ENCODE results near the gene ITSN2. TPM values are rescaled to one million over a fixed set of nuclear protein-coding genes. Genes with fewer than 3 reads are reported as not detected.
A peak's percentile ranks its signal among the peaks of the same experiment; 100 is the strongest.

The ITSN2 gene
- total RNA-seq, 1 donor from 2014 or later: 6.4 TPM

DNA sequence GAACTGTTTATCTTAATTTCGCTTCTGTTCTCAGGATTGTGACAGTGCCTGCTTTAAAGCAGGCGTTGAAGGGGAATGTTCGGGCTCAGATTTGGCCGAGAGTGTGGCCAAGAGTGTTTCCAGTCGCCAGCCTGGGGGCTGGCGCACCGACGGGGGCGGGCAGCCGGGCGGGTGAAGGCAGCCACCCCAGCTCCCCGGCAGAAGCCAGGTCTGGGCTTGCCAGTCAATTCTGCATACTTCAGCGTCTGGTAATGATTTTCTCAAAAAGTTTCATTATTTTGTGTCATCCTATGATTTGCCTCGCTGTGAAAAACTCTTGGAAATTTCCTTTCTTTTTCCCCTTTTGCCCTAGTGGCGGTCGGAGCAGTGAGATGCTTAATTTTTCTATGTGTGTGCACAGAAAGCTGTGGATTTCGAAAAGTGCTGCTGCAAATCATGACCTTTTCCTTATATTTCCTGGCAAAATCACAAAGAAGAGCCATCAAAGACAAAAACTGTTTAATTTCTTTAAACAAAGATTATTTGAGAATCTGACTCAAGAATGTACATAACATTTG, 184.6 kb downstream of the ITSN2 start:
- H3K4me1 Mint-ChIP-seq (ENCODE audit: low read depth, unreplicated experiment): no peaks in the 10 kb centered on the region
- H3K4me3 Mint-ChIP-seq (ENCODE audit: unreplicated experiment): no peak overlapping the region

DNA sequence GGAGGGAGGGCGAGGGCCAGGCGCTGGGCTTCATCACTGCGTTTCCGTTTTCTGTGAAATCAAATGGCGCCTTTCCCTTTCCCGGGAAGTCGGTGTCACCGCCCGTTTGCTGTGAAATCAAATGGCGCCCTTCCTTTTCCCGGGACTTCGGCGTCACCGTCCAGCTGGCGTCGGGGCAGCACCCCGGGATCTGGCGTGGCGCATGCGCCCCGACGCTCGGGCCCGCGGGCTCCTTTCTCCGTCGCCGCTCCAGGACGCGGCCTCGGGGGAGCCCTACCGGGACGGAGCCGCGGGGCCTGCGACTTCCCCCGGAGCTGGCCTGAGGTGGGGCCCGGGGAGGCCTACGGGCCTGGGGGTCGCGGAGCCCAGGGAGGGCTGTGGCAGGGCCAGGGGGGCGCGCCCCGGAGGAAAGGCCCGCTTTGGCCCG, 185.5 kb downstream of the ITSN2 start, which contains the start of gene FAM228A:
FAM228A (plus strand) TSS at position 203 of the 427 bp plus-strand sequence. CDS start 428 bp downstream, outside the sequence.
- no peak for DNase-seq
- TF ChIP-seq, protein P1, sequence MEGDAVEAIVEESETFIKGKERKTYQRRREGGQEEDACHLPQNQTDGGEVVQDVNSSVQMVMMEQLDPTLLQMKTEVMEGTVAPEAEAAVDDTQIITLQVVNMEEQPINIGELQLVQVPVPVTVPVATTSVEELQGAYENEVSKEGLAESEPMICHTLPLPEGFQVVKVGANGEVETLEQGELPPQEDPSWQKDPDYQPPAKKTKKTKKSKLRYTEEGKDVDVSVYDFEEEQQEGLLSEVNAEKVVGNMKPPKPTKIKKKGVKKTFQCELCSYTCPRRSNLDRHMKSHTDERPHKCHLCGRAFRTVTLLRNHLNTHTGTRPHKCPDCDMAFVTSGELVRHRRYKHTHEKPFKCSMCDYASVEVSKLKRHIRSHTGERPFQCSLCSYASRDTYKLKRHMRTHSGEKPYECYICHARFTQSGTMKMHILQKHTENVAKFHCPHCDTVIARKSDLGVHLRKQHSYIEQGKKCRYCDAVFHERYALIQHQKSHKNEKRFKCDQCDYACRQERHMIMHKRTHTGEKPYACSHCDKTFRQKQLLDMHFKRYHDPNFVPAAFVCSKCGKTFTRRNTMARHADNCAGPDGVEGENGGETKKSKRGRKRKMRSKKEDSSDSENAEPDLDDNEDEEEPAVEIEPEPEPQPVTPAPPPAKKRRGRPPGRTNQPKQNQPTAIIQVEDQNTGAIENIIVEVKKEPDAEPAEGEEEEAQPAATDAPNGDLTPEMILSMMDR (IDR thresholded peaks at IDR 0.05; ENCODE audit: partially characterized antibody, unreplicated experiment): no peak
- Mint-ChIP-seq H3K27me3 (ENCODE audit: unreplicated experiment) (peaks cover 2% of the 10 kb centered on the region), H3K9me3 (ENCODE audit: unreplicated experiment) (no peaks in the 10 kb centered on the region), H3K4me3 (ENCODE audit: unreplicated experiment) (no peak within 1 kb of the TSS), H3K36me3 (ENCODE audit: unreplicated experiment) (peaks cover 4% of the 10 kb centered on the region), H3K27ac (ENCODE audit: unreplicated experiment) (no peak within 1 kb of the TSS), H3K4me1 (ENCODE audit: low read depth, unreplicated experiment) (no peaks in the 10 kb centered on the region)

More for the DNA sequence above, 184.6 kb downstream of the ITSN2 start:
- Mint-ChIP-seq H3K27me3 (ENCODE audit: unreplicated experiment) (peaks cover 2% of the 10 kb centered on the region), H3K36me3 (ENCODE audit: unreplicated experiment) (peaks cover 4% of the 10 kb centered on the region), H3K27ac (ENCODE audit: unreplicated experiment) (no peak overlapping the region), H3K9me3 (ENCODE audit: unreplicated experiment) (no peaks in the 10 kb centered on the region)
- TF ChIP-seq, protein P1 (IDR thresholded peaks at IDR 0.05; ENCODE audit: partially characterized antibody, unreplicated experiment): peak; percentile 7
- DNase-seq: no peak

DNA sequence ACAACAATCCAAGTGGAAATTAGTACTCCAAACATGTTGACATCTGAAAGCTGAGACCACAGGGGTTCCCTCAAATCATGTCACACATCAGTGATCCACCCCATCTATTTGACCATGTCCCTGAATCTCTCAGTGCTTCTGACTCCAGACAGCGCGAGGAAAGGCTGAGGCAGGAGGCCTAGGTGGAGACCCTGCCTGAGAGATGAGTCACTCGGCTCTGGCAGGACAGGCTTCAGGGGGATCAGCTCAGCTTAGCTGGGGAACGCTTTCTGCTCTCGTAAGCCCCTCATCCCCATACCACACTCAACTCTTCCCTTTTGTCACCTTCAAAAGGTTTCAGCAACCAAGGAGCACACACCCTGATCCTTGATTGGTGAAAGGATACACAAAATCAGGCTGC, 191.3 kb downstream of the ITSN2 start:
- Mint-ChIP-seq H3K27ac (ENCODE audit: unreplicated experiment) (no peak overlapping the region), H3K4me3 (ENCODE audit: unreplicated experiment) (no peak overlapping the region), H3K9me3 (ENCODE audit: unreplicated experiment) (no peaks in the 10 kb centered on the region), H3K4me1 (ENCODE audit: low read depth, unreplicated experiment) (peaks cover 4% of the 10 kb centered on the region), H3K27me3 (ENCODE audit: unreplicated experiment) (peaks cover 2% of the 10 kb centered on the region), H3K36me3 (ENCODE audit: unreplicated experiment) (peaks cover 10% of the 10 kb centered on the region)
- TF ChIP-seq, protein P1 (IDR thresholded peaks at IDR 0.05; ENCODE audit: partially characterized antibody, unreplicated experiment): no peak
- DNase-seq: no peak

DNA sequence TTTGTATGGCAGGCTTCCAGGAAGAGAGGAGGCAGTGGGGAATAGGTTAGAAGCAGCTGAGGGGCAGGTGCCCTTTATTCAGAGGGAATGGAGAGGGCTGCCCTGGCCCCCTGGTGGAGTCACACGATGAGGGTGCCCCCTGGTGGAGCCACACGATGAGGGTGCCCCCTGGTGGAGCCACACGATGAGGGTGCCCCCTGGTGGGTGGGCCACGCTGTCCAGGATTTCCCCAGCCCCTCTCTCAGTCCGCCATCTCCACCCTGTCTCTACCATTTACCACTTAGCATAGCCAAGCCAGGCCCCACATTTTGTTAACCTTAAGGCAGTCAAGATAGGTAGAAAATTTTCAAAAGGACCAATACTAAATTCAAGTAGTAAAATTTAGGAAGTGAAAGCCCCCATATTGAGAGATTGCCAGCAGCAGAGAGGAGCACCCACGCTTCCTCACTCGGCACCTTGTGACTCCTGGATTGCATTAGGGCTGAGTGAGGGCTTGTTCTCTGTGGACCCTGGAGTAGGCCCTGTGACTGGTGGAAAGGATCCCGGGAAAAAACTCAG, 195.8 kb downstream of the ITSN2 start:
- H3K4me3 Mint-ChIP-seq (ENCODE audit: unreplicated experiment): no peak overlapping the region
- H3K27me3 Mint-ChIP-seq (ENCODE audit: unreplicated experiment): peaks cover 2% of the 10 kb centered on the region
- no peak overlapping the region for H3K27ac Mint-ChIP-seq (ENCODE audit: unreplicated experiment)
- no peak for DNase-seq
- TF ChIP-seq, protein P1 (IDR thresholded peaks at IDR 0.05; ENCODE audit: partially characterized antibody, unreplicated experiment): peak; percentile 35
- H3K9me3 Mint-ChIP-seq (ENCODE audit: unreplicated experiment): no peaks in the 10 kb centered on the region
- peaks cover 22% of the 10 kb centered on the region for H3K36me3 Mint-ChIP-seq (ENCODE audit: unreplicated experiment)
- H3K4me1 Mint-ChIP-seq (ENCODE audit: low read depth, unreplicated experiment): peaks cover 4% of the 10 kb centered on the region

DNA sequence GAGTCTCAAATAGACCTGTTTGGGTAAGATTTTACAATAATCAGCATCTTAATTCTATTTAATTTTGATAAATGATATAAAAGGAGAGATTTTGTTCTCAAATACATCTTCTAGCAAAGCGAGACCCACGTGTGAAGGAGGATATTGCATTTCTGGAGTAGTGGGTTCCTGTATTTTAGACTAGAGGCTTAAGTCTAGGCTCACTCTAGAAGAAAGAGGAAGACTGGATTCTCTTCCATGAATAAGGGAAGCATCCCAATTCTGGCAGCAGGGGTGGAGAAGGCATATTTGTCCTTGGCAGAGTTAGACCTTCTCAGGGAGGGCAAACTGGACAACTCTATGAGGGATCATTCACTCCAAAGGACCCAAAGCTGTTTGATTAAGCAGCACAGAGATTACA, 196.7 kb downstream of the ITSN2 start:
- no peak for DNase-seq
- no peak overlapping the region for H3K27ac Mint-ChIP-seq (ENCODE audit: unreplicated experiment)
- H3K4me1 Mint-ChIP-seq (ENCODE audit: low read depth, unreplicated experiment): peaks cover 4% of the 10 kb centered on the region
- no peaks in the 10 kb centered on the region for H3K9me3 Mint-ChIP-seq (ENCODE audit: unreplicated experiment)
- H3K27me3 Mint-ChIP-seq (ENCODE audit: unreplicated experiment): peaks cover 2% of the 10 kb centered on the region
- no peak overlapping the region for H3K4me3 Mint-ChIP-seq (ENCODE audit: unreplicated experiment)
- peaks cover 22% of the 10 kb centered on the region for H3K36me3 Mint-ChIP-seq (ENCODE audit: unreplicated experiment)
- TF ChIP-seq, protein P1 (IDR thresholded peaks at IDR 0.05; ENCODE audit: partially characterized antibody, unreplicated experiment): no peak

Measured in glutamatergic neuron (in vitro differentiated cells).